ENCODE results near the gene SH2D1A.

SH2D1A gene

DNA sequence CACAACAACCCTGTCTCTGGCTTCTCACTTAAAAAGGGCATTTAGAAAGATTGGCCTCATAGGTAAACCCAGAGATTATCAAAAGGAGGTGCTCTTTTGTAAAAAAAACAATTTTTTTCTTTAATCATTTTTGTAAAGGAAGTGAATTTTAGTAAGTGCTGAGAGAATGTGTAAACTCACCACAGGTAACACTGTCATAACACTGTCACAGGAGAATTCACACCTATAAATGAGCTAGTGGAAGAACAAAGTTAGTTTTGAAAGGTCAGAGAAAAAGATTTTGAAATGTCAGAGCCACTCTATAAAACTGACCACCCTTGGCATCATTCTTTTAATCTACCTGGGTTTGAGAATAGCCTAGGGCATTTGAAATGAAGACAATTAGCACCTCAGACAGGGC lies 3.3 kb upstream of the SH2D1A start (continued):
- TF ChIP-seq TCF4 (CRISPR knock-in tag; IDR thresholded peaks at IDR 0.05; ENCODE audit: borderline replicate concordance) (no peak), SNAI2 (CRISPR knock-in tag; IDR thresholded peaks at IDR 0.05) (no peak), TOX (CRISPR knock-in tag; IDR thresholded peaks at IDR 0.05; ENCODE audit: borderline replicate concordance) (no peak)

DNA sequence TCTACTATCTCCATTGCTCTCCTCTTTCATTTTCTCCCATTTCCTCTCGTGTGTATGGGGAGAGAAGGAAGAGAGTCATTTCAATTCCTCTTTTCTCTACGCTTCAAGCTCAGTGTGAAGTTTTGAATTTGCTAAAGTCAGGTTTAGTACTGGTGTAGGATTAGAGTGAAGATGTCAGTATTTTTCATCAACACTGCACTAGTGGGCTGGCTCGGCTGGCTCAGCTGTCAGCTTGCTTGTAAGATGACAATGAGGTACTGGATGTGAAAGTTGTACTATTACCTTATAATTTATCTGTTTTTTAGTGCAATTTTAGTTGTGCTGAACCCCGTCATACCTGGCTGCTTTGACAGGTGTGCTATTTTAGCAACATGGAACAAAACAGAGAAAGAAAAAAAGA lies 2.1 kb upstream of the SH2D1A start:
- TF ChIP-seq ISL1 (CRISPR knock-in tag; IDR thresholded peaks at IDR 0.05) (no peak), ZNF565 (CRISPR knock-in tag; conservative IDR thresholded peaks at IDR 0.05; ENCODE audit: low read depth) (no peak), SNAI2 (CRISPR knock-in tag; IDR thresholded peaks at IDR 0.05) (no peak), PPARA (CRISPR knock-in tag; IDR thresholded peaks at IDR 0.05; ENCODE audit: borderline replicate concordance) (no peak), CSDC2 (CRISPR knock-in tag; IDR thresholded peaks at IDR 0.05) (no peak), OSR1 (CRISPR knock-in tag; IDR thresholded peaks at IDR 0.05) (no peak), BACH2 (CRISPR knock-in tag; IDR thresholded peaks at IDR 0.05; ENCODE audit: borderline replicate concordance) (no peak), ZNF8 (CRISPR knock-in tag; IDR thresholded peaks at IDR 0.05) (no peak), GLIS3 (CRISPR knock-in tag; IDR thresholded peaks at IDR 0.05) (no peak), TOX (CRISPR knock-in tag; IDR thresholded peaks at IDR 0.05; ENCODE audit: borderline replicate concordance) (no peak), TCF4 (CRISPR knock-in tag; IDR thresholded peaks at IDR 0.05; ENCODE audit: borderline replicate concordance) (no peak), ARNTL (CRISPR knock-in tag; IDR thresholded peaks at IDR 0.05; ENCODE audit: borderline replicate concordance, low read depth) (no peak), ZFP3 (CRISPR knock-in tag; IDR thresholded peaks at IDR 0.05) (no peak), ESRRG (CRISPR knock-in tag; IDR thresholded peaks at IDR 0.05) (no peak)
- TF ChIP-seq, protein P1, sequence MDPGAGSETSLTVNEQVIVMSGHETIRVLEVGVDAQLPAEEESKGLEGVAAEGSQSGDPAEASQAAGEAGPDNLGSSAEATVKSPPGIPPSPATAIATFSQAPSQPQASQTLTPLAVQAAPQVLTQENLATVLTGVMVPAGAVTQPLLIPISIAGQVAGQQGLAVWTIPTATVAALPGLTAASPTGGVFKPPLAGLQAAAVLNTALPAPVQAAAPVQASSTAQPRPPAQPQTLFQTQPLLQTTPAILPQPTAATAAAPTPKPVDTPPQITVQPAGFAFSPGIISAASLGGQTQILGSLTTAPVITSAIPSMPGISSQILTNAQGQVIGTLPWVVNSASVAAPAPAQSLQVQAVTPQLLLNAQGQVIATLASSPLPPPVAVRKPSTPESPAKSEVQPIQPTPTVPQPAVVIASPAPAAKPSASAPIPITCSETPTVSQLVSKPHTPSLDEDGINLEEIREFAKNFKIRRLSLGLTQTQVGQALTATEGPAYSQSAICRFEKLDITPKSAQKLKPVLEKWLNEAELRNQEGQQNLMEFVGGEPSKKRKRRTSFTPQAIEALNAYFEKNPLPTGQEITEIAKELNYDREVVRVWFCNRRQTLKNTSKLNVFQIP (CRISPR knock-in tag; IDR thresholded peaks at IDR 0.05; ENCODE audit: borderline replicate concordance, low read depth): no peak
- TF ChIP-seq, protein P2, sequence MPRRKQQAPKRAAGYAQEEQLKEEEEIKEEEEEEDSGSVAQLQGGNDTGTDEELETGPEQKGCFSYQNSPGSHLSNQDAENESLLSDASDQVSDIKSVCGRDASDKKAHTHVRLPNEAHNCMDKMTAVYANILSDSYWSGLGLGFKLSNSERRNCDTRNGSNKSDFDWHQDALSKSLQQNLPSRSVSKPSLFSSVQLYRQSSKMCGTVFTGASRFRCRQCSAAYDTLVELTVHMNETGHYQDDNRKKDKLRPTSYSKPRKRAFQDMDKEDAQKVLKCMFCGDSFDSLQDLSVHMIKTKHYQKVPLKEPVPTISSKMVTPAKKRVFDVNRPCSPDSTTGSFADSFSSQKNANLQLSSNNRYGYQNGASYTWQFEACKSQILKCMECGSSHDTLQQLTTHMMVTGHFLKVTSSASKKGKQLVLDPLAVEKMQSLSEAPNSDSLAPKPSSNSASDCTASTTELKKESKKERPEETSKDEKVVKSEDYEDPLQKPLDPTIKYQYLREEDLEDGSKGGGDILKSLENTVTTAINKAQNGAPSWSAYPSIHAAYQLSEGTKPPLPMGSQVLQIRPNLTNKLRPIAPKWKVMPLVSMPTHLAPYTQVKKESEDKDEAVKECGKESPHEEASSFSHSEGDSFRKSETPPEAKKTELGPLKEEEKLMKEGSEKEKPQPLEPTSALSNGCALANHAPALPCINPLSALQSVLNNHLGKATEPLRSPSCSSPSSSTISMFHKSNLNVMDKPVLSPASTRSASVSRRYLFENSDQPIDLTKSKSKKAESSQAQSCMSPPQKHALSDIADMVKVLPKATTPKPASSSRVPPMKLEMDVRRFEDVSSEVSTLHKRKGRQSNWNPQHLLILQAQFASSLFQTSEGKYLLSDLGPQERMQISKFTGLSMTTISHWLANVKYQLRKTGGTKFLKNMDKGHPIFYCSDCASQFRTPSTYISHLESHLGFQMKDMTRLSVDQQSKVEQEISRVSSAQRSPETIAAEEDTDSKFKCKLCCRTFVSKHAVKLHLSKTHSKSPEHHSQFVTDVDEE (CRISPR knock-in tag; IDR thresholded peaks at IDR 0.05): no peak
- TF ChIP-seq, protein P3, sequence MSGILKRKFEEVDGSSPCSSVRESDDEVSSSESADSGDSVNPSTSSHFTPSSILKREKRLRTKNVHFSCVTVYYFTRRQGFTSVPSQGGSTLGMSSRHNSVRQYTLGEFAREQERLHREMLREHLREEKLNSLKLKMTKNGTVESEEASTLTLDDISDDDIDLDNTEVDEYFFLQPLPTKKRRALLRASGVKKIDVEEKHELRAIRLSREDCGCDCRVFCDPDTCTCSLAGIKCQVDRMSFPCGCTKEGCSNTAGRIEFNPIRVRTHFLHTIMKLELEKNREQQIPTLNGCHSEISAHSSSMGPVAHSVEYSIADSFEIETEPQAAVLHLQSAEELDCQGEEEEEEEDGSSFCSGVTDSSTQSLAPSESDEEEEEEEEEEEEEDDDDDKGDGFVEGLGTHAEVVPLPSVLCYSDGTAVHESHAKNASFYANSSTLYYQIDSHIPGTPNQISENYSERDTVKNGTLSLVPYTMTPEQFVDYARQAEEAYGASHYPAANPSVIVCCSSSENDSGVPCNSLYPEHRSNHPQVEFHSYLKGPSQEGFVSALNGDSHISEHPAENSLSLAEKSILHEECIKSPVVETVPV (CRISPR knock-in tag; IDR thresholded peaks at IDR 0.05): no peak
- TF ChIP-seq, protein P4, sequence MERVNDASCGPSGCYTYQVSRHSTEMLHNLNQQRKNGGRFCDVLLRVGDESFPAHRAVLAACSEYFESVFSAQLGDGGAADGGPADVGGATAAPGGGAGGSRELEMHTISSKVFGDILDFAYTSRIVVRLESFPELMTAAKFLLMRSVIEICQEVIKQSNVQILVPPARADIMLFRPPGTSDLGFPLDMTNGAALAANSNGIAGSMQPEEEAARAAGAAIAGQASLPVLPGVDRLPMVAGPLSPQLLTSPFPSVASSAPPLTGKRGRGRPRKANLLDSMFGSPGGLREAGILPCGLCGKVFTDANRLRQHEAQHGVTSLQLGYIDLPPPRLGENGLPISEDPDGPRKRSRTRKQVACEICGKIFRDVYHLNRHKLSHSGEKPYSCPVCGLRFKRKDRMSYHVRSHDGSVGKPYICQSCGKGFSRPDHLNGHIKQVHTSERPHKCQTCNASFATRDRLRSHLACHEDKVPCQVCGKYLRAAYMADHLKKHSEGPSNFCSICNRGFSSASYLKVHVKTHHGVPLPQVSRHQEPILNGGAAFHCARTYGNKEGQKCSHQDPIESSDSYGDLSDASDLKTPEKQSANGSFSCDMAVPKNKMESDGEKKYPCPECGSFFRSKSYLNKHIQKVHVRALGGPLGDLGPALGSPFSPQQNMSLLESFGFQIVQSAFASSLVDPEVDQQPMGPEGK (CRISPR knock-in tag; IDR thresholded peaks at IDR 0.05; ENCODE audit: borderline replicate concordance): no peak
- ATAC-seq: no peak

DNA sequence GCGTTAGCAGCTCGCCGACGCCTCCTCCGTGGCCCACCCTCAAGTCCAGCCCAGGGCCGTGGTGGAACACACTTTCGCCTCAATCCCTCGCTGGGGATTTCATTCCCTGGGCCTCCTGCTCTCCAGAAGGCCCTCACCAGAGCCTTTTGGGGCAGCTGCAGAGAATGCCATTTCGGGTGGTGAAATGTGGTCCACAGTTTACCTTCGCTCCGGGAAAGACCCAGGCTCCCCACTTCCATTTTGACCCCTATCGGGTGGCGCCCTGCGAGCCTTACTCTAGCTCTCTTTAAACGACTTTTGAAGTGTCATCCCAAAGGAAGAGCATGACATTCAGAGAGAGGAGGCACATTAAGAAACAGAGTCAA lies 496 bp downstream of the SH2D1A start:
- no peak for TF ChIP-seq SNAI2 (CRISPR knock-in tag; IDR thresholded peaks at IDR 0.05)
- no peak for TF ChIP-seq ZNF8 (CRISPR knock-in tag; IDR thresholded peaks at IDR 0.05)
- TF ChIP-seq, protein P3 (CRISPR knock-in tag; IDR thresholded peaks at IDR 0.05): no peak
- no peak for TF ChIP-seq TOX (CRISPR knock-in tag; IDR thresholded peaks at IDR 0.05; ENCODE audit: borderline replicate concordance)
- no peak for TF ChIP-seq ZFP3 (CRISPR knock-in tag; IDR thresholded peaks at IDR 0.05)
- no peak for TF ChIP-seq ESRRG (CRISPR knock-in tag; IDR thresholded peaks at IDR 0.05)
- TF ChIP-seq TCF4 (CRISPR knock-in tag; IDR thresholded peaks at IDR 0.05; ENCODE audit: borderline replicate concordance): no peak
- no peak for TF ChIP-seq OSR1 (CRISPR knock-in tag; IDR thresholded peaks at IDR 0.05)
- TF ChIP-seq PPARA (CRISPR knock-in tag; IDR thresholded peaks at IDR 0.05; ENCODE audit: borderline replicate concordance): no peak
- no peak for ATAC-seq

DNA sequence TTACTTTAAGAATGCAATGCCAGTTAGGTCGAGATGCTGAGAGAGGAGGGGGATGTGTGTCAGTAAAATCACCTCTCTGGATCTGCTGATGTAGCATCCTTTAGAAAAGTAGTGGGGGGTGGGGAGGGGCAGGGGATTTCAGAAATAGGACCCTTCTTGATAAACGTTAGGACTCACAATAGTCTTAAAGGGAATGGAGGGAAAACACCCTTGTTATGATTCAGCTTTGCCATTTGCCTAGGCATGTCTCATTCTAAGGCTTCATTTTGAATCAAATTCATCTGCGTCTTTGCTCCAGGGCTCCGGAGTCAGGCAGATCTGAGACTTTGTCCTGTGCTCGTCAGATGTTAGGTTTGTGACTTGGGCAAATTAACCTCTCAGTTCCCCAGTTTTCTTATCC lies 879 bp downstream of the SH2D1A start:
- no peak for ATAC-seq
- TF ChIP-seq, protein P4 (CRISPR knock-in tag; IDR thresholded peaks at IDR 0.05; ENCODE audit: borderline replicate concordance): no peak
- TF ChIP-seq ARNTL (CRISPR knock-in tag; IDR thresholded peaks at IDR 0.05; ENCODE audit: borderline replicate concordance, low read depth) (no peak), RARB (CRISPR knock-in tag; IDR thresholded peaks at IDR 0.05) (no peak), ZFP3 (CRISPR knock-in tag; IDR thresholded peaks at IDR 0.05) (no peak), OSR1 (CRISPR knock-in tag; IDR thresholded peaks at IDR 0.05) (no peak), ZNF565 (CRISPR knock-in tag; conservative IDR thresholded peaks at IDR 0.05; ENCODE audit: low read depth) (no peak), ZC3H10 (CRISPR knock-in tag; IDR thresholded peaks at IDR 0.05) (no peak), PPARA (CRISPR knock-in tag; IDR thresholded peaks at IDR 0.05; ENCODE audit: borderline replicate concordance) (no peak), ZFP30 (CRISPR knock-in tag; IDR thresholded peaks at IDR 0.05) (no peak), ZNF8 (CRISPR knock-in tag; IDR thresholded peaks at IDR 0.05) (no peak)
- TF ChIP-seq, protein P1 (CRISPR knock-in tag; IDR thresholded peaks at IDR 0.05; ENCODE audit: borderline replicate concordance, low read depth): no peak
